ENCODE data around the gene OR4P4. TPM values are rescaled to one million over a fixed set of nuclear protein-coding genes. Genes with fewer than 3 reads are reported as not detected.

The OR4P4 gene
- not detected in 2 replicates for total RNA-seq (2014; rRNA removed; shearing (Covaris generic))

- DNase-seq (ENCODE audit: low read depth) = no peak
Observed at GRCh38 chr11:55634813-55635212, at the start of gene OR4P4. Gene OR4P4 (plus strand): TSS chr11:55635113.

- no peak for DNase-seq (ENCODE audit: low read depth)
Observed at GRCh38 chr11:55607545-55607944, 27.4 kb upstream of the OR4P4 start, which contains the start of gene OR4C11. Gene OR4C11 (minus strand): TSS chr11:55607645. CDS start chr11:55604373, 3,272 bp downstream.

- no peak for DNase-seq (ENCODE audit: low read depth)
Observed at GRCh38 chr11:55624531-55624930, 10.4 kb upstream of the OR4P4 start.

- DNase-seq (ENCODE audit: low read depth) = no peak
Observed at GRCh38 chr11:55648027-55648426, 13.1 kb downstream of the OR4P4 start, which contains the start of gene OR4S2. Gene OR4S2 (plus strand): TSS chr11:55648327. CDS start chr11:55650904, 2,577 bp downstream.

GRCh38 chr11:55652560-55652959, 17.6 kb downstream of the OR4P4 start:
- DNase-seq (ENCODE audit: low read depth) = no peak

GRCh38 chr11:55655096-55655495, 20.2 kb downstream of the OR4P4 start:
- DNase-seq (ENCODE audit: low read depth) = no peak

- no peak for DNase-seq (ENCODE audit: low read depth)
Observed at GRCh38 chr11:55658031-55658573, 23.2 kb downstream of the OR4P4 start.

GRCh38 chr11:55658608-55659007, 23.7 kb downstream of the OR4P4 start:
- no peak for DNase-seq (ENCODE audit: low read depth)

GRCh38 chr11:55661901-55662300, 27.0 kb downstream of the OR4P4 start, which contains the start of gene OR4C6:
Gene OR4C6 (plus strand): TSS chr11:55662201. CDS start chr11:55665167, 2,966 bp downstream.
- DNase-seq (ENCODE audit: low read depth) = no peak

GRCh38 chr11:55669376-55669775, 34.5 kb downstream of the OR4P4 start:
- no peak for DNase-seq (ENCODE audit: low read depth)

- no peak for DNase-seq (ENCODE audit: low read depth)
Observed at GRCh38 chr11:55673860-55674259, 38.9 kb downstream of the OR4P4 start.

Other genes starting within 250 kb of the OR4P4 start
- not detected in 2 replicates for gene OR4C15, start 80.6 kb upstream of the OR4P4 start, total RNA-seq (2014; rRNA removed; shearing (Covaris generic))
- not detected in 2 replicates for gene OR4C16, start 63.0 kb upstream of the OR4P4 start, total RNA-seq (2014; rRNA removed; shearing (Covaris generic))
- not detected in 2 replicates for gene OR4C11, start 27.5 kb upstream of the OR4P4 start, total RNA-seq (2014; rRNA removed; shearing (Covaris generic))
- not detected in 2 replicates for gene OR4S2, start 13.2 kb downstream of the OR4P4 start, total RNA-seq (2014; rRNA removed; shearing (Covaris generic))
- gene OR4C6, start 27.1 kb downstream of the OR4P4 start, total RNA-seq (2014; rRNA removed; shearing (Covaris generic)) = not detected in 2 replicates
- not detected in 2 replicates for gene OR5D13, start 138.3 kb downstream of the OR4P4 start, total RNA-seq (2014; rRNA removed; shearing (Covaris generic))
- gene OR5D14, start 160.4 kb downstream of the OR4P4 start, total RNA-seq (2014; rRNA removed; shearing (Covaris generic)) = not detected in 2 replicates
- not detected in 2 replicates for gene OR5L1, start 176.3 kb downstream of the OR4P4 start, total RNA-seq (2014; rRNA removed; shearing (Covaris generic))
- not detected in 2 replicates for gene OR5D18, start 184.5 kb downstream of the OR4P4 start, total RNA-seq (2014; rRNA removed; shearing (Covaris generic))
- not detected in 2 replicates for gene OR5L2, start 192.1 kb downstream of the OR4P4 start, total RNA-seq (2014; rRNA removed; shearing (Covaris generic))
- not detected in 2 replicates for gene OR5D16, start 203.6 kb downstream of the OR4P4 start, total RNA-seq (2014; rRNA removed; shearing (Covaris generic))
- gene TRIM51, start 248.2 kb downstream of the OR4P4 start, total RNA-seq (2014; rRNA removed; shearing (Covaris generic)) = not detected in 2 replicates